WERI-Rb-1 (cell line): ENCODE results near the gene WNT7B.
A peak's percentile ranks its signal among the peaks of the same experiment; 100 is the strongest.

Experiments
- DNase-seq: peaks from one replicate; pipeline ENCODE4 v3.0.0-alpha.2; 2020
- H3K27ac ChIP-seq: fragments of 250-450 bp; sonication (Bioruptor Pico); 2 replicates; pipeline ENCODE4 v1.5.1; 2020; ENCODE audit warnings: mild to moderate bottlenecking, moderate library complexity
- H3K27me3 ChIP-seq: fragments of 250-450 bp; sonication (Bioruptor Pico); 2 replicates; pipeline ENCODE4 v1.5.1; 2021; ENCODE audit warnings: mild to moderate bottlenecking, low read depth, moderate library complexity; ENCODE audit not compliant: insufficient read depth, severe bottlenecking
- H3K36me3 ChIP-seq: fragments of 250-450 bp; sonication (Bioruptor Pico); 2 replicates; pipeline ENCODE4 v1.5.1; 2020; ENCODE audit warnings: mild to moderate bottlenecking, moderate library complexity
- H3K4me3 ChIP-seq: 2 replicates; pipeline ENCODE4 v1.5.1; 2011; ENCODE audit warnings: low read depth, mild to moderate bottlenecking, control low read depth, low read length
- H3K9me3 ChIP-seq: fragments of 250-450 bp; sonication (Bioruptor Pico); 2 replicates; pipeline ENCODE4 v1.5.1; 2021; ENCODE audit warnings: mild to moderate bottlenecking, moderate library complexity; ENCODE audit not compliant: severe bottlenecking
- TF ChIP-seq, protein P1 (sequence below): IDR thresholded peaks from 2 replicates; pipeline ENCODE4 v1.5.1; 2011; ENCODE audit warnings: low read depth, mild to moderate bottlenecking, control low read depth, inconsistent platforms, low read length

WNT7B gene

DNA sequence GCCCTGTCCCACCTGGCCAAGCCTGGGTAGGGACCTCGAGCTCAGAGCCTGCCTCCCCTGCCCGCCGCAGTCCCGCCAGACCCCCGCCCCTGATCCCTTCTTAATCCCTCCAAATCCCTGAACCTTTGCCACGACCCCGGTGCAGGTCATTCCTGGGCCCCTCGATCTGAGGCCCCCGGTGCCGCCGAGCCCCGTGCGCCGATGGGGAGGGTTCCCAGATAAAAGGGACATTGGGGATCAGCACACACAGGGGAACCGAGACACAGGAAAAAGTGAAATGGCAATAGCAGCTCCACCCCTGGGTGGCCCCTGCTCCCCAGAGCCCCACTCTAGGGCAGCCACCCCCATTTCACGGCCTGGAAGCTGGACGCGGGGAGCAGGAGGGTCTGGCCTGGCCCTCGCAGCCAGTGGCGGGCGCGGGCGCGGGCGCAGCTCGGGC, 1.3 kb upstream of the WNT7B start:
- H3K4me3 ChIP-seq, result no peak overlapping the region
- H3K36me3 ChIP-seq, result no peaks in the 10 kb centered on the region
- H3K27ac ChIP-seq, result no peak overlapping the region
- no peaks in the 10 kb centered on the region for H3K9me3 ChIP-seq
- peaks cover 41% of the 10 kb centered on the region for H3K27me3 ChIP-seq
- no peak for DNase-seq
- TF ChIP-seq, protein P1, sequence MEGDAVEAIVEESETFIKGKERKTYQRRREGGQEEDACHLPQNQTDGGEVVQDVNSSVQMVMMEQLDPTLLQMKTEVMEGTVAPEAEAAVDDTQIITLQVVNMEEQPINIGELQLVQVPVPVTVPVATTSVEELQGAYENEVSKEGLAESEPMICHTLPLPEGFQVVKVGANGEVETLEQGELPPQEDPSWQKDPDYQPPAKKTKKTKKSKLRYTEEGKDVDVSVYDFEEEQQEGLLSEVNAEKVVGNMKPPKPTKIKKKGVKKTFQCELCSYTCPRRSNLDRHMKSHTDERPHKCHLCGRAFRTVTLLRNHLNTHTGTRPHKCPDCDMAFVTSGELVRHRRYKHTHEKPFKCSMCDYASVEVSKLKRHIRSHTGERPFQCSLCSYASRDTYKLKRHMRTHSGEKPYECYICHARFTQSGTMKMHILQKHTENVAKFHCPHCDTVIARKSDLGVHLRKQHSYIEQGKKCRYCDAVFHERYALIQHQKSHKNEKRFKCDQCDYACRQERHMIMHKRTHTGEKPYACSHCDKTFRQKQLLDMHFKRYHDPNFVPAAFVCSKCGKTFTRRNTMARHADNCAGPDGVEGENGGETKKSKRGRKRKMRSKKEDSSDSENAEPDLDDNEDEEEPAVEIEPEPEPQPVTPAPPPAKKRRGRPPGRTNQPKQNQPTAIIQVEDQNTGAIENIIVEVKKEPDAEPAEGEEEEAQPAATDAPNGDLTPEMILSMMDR, result no peak

DNA sequence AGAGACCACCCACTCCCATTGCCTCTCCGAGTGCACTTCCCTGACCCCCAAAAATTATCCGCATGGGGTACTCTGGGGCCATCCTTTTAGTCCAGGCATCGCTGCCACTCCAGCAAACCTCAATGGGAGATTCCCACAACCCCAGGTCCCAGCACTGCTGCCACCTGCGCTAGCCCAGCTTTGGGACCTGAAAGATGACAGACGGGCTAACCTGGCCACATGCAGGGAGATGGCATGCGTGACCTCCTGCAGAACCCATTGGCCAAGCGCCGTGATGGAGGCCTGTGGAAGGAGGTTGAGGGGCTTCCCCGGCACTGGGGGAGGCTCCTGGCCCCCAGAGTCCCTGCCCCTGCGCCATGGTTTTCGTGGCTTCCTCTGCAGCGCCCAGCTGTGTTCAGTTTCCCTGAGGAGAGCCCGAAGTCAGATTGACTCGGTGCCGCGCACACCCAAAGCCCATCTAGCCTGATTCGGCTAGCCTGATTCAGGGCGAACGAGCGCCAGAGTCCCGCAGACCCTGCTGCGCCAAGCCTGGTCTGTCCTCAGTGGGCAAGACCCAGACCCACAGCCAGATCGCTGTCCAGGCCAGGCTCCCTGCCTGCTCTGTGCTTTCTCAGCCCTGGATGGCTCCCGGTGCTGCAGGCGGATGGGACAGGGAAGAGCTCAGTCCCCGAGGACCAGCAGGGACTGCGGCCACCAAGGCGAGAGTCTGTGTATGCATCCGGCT, 751 bp upstream of the WNT7B start:
- no peaks in the 10 kb centered on the region for H3K36me3 ChIP-seq
- TF ChIP-seq, protein P1, result no peak
- H3K4me3 ChIP-seq, result no peak overlapping the region
- H3K27ac ChIP-seq, result no peak overlapping the region
- DNase-seq, result peak; percentile 32
- H3K27me3 ChIP-seq, result peaks cover 47% of the 10 kb centered on the region
- H3K9me3 ChIP-seq, result no peaks in the 10 kb centered on the region

- Histone ChIP-seq H3K9me3 (no peaks in the 10 kb centered on the region), H3K27me3 (peaks cover 56% of the 10 kb centered on the region), H3K4me3 (peak overlapping the region; percentile 22), H3K27ac (no peak overlapping the region), H3K36me3 (no peaks in the 10 kb centered on the region)
- no peak for DNase-seq
- TF ChIP-seq, protein P1, result no peak
Observed at GRCh38 chr22:45976254-45977002, 534 bp downstream of the WNT7B start.

DNA sequence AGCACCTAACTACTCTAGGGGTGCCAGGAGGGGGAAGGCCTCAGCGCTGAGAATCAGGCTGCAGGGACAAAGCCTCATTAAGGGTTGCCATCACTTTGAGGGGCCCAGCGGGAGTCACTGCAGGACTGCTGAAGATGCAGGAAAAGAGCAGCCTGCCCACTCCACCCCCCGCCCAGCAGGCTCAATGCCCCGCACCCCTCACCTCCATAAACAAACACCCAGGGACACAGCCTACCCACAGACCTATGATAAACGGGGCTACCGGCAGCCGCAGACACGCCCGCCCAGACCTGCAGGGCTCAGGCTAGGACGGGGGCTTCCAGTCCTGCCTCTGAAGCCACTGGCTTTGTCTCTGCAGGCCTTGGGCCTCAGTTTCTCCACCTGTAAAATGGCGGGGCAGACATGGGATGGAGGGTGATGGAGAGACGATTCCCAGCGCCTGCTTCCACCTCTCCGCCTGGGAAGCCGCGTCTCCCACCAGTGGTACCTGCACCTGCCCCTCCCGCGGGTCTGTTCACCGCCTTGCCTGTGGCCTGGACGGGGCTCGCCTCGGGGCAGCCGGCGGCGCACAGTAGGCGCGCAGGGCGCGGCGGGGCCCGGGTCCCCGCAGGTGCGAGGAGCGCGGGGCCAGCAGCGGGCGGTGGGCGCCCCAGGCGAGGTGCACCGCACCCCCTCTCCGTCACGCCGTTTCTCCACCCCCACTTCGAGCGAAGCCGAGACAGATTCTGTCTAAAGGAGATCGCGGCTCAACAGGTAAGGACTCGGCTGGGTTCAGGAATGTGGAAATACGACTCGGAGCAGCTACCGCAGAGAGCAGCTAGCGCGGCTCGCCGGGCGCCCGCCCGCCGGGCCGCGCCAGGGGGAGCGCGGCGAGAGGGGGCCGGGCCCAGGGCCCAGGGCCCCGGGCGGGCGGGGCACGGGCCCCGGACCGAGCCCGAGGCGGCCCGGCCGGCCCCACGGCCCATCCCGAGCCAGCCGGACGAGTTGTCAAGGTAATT, 1.5 kb downstream of the WNT7B start:
- no peak overlapping the region for H3K27ac ChIP-seq
- TF ChIP-seq, protein P1, result no peak
- no peaks in the 10 kb centered on the region for H3K9me3 ChIP-seq
- no peak overlapping the region for H3K4me3 ChIP-seq
- H3K36me3 ChIP-seq, result no peaks in the 10 kb centered on the region
- H3K27me3 ChIP-seq, result peaks cover 66% of the 10 kb centered on the region
- no peak for DNase-seq

DNA sequence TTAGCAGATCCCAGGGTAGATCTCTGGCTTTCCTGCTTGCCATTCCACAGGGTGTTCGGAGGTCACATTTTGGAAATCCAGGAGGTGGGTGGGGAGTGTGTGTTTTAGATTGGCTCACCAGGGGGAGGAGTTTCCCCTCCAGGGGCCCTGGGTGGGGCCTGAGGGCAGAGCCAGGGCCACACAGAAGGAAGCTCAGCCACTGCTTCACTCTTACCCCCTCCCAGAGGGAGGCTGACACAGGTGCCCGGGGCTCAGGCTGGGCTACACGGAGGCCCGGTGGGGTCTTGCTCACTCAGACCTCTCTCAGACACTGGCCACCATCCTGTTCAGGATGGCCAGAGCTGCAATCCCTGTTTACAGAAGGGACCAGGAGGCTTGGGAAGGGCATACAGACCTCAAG, 2.5 kb downstream of the WNT7B start:
- no peak overlapping the region for H3K4me3 ChIP-seq
- no peak for DNase-seq
- H3K27me3 ChIP-seq, result peaks cover 75% of the 10 kb centered on the region
- no peaks in the 10 kb centered on the region for H3K36me3 ChIP-seq
- no peaks in the 10 kb centered on the region for H3K9me3 ChIP-seq
- no peak overlapping the region for H3K27ac ChIP-seq
- TF ChIP-seq, protein P1, result no peak
